Gastrocnemius medialis (tissue), 4 donors: Measurements from ENCODE around the gene CACNB4. TPM values are rescaled to one million over a fixed set of nuclear protein-coding genes. Genes with fewer than 3 reads are reported as not detected.

Experiments
- ATAC-seq, 2 donors: fragments of 150-250 bp; one replicate each; pipeline ENCODE4 v1.9.1; 2016
- DNase-seq, 2 donors: peaks; one replicate each; pipeline ENCODE4 v3.0.0-alpha.2; 2019
- H3K27ac ChIP-seq, 4 donors: fragments of 200-600 bp; sonication (generic); 1 replicate in 1 of 4; 2 replicates in 3 of 4; pipeline ENCODE4 v1.5.1; 2016 to 2018; ENCODE audit warnings: mild to moderate bottlenecking in 2 of 4, moderate library complexity in 1 of 4
- H3K27me3 ChIP-seq, 3 donors: fragments of 200-600 bp; sonication (generic) in 2 of 3; 1 replicate in 1 of 3; 2 replicates in 2 of 3; pipeline versions ENCODE4 v1.5.1 to v1.6.0; 2016 to 2019; ENCODE audit warnings: mild to moderate bottlenecking in 1 of 3, moderate library complexity in 1 of 3
- H3K36me3 ChIP-seq, 2 donors: fragments of 200-600 bp; sonication (generic) in 1 of 2; one replicate each; pipeline ENCODE4 v1.5.1; 2017 to 2018
- H3K4me1 ChIP-seq, 2 donors: fragments of 200-600 bp; sonication (generic) in 1 of 2; one replicate each; pipeline ENCODE4 v1.5.1; 2016 to 2017; ENCODE audit warnings: mild to moderate bottlenecking in 2 of 2
- H3K4me3 ChIP-seq, 4 donors: fragments of 200-600 bp; sonication (generic) in 3 of 4; 1 replicate in 1 of 4; 2 replicates in 3 of 4; pipeline ENCODE4 v1.5.1; 2016 to 2019; ENCODE audit warnings: mild to moderate bottlenecking in 2 of 4
- H3K9me3 ChIP-seq, 3 donors: fragments of 200-600 bp; sonication (generic) in 2 of 3; 1 replicate in 1 of 3; 2 replicates in 2 of 3; pipeline ENCODE4 v1.5.1; 2016 to 2019
- CTCF ChIP-seq, 5 experiments: fragments of 450-650 bp in 3 of 5; fragments of 200-600 bp in 2 of 5; sonication (generic) in 2 of 5; IDR thresholded peaks in 4 of 5; conservative IDR thresholded peaks in 1 of 5; 1 replicate in 4 of 5; 2 replicates in 1 of 5; pipeline ENCODE4 v1.5.1; 2016 to 2019; ENCODE audit warnings: antibody characterized with exemption in 5 of 5, mild to moderate bottlenecking in 3 of 5, moderate library complexity in 3 of 5
- POLR2A ChIP-seq, 2 donors: fragments of 450-650 bp; IDR thresholded peaks; one replicate each; pipeline ENCODE4 v1.6.1; 2017; ENCODE audit warnings: antibody characterized with exemption in 2 of 2, mild to moderate bottlenecking in 2 of 2, moderate library complexity in 2 of 2
- in situ Hi-C, 4 donors: fragments of 200-750 bp; cut with MboI; loops; one replicate each; pipeline versions ENCODE4 v1.15.0 to v1.8.0; 2017; ENCODE audit warnings: low sequenced_read_pairs in 4 of 4
- intact Hi-C: fragments of 100-400 bp; cut with DNase I; formaldehyde crosslinking; loops from one replicate; pipeline ENCODE4 v1.15.1; 2023; ENCODE audit warnings: low total_unique reads
- total RNA-seq, 4 donors: library from RNA; depleted of rRNA; stranded (reverse); fragments of >200 nt; gene quantifications; one replicate each; pipeline versions ENCODE4 v1.1.0 to v1.2.3, GENCODE V29; 2016

The CACNB4 gene
- total RNA-seq, 4 donors from 2014 or later = 0.04 to 0.56 (median 0.36) TPM

GRCh38 chr2:151936626-151937025, 162.2 kb downstream of the CACNB4 start:
- H3K4me3 ChIP-seq = no peak overlapping the region
- H3K36me3 ChIP-seq = no peaks in the 10 kb centered on the region
- intact Hi-C loops (no loop called here), in situ Hi-C loops (no loop called here)
- H3K4me1 ChIP-seq = peaks cover 12 to 13% of the 10 kb centered on the region in 2 donors
- TF ChIP-seq CTCF (IDR thresholded peaks at IDR 0.05 in 4 of 5, conservative IDR thresholded peaks at IDR 0.05 in 1 of 5) (no peak), POLR2A (IDR thresholded peaks at IDR 0.05) (no peak)
- no peaks in the 10 kb centered on the region for H3K9me3 ChIP-seq
- DNase-seq (no peak), ATAC-seq (no peak)
- H3K27me3 ChIP-seq = no peaks in the 10 kb centered on the region
- no peak overlapping the region for H3K27ac ChIP-seq

DNA sequence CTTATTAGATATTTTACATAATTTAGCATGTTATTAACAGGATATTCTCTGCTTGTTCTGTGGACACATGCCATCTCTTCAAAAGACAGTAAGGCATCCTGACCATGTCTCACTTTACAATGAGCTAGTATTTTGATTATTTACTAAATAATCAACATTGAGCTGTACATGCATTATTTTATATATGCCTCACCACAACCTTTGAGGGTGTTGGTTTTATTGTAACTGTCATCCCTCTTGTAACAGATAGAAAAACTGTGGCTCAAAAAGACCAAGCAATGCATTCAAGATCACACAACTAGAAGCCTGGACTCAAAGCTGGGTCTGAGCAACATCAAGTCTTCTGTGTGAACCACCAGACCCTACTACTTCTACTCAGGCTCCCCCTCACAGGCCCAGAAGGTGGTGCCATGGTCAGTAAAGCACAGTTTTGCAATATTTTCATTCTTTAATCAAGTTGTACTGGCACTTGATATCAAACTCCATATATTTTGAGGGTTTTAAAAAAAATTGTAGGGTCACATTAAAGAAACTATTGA, 165.5 kb downstream of the CACNB4 start:
- in situ Hi-C loops = no loop called here
- Histone ChIP-seq H3K27ac (no peak overlapping the region), H3K4me3 (no peak overlapping the region), H3K36me3 (no peaks in the 10 kb centered on the region), H3K9me3 (no peaks in the 10 kb centered on the region), H3K4me1 (peaks cover 17 to 21% of the 10 kb centered on the region in 2 donors), H3K27me3 (no peaks in the 10 kb centered on the region)
- DNase-seq = no peak
- intact Hi-C loops = no loop called here
- TF ChIP-seq CTCF (IDR thresholded peaks at IDR 0.05 in 4 of 5, conservative IDR thresholded peaks at IDR 0.05 in 1 of 5) (no peak), POLR2A (IDR thresholded peaks at IDR 0.05) (no peak)
- no peak for ATAC-seq

GRCh38 chr2:151931756-151932155, 167.1 kb downstream of the CACNB4 start:
- intact Hi-C loops = no loop called here
- H3K9me3 ChIP-seq = no peaks in the 10 kb centered on the region
- H3K27ac ChIP-seq = no peak overlapping the region
- DNase-seq (no peak), ATAC-seq (no peak)
- no peak overlapping the region for H3K4me3 ChIP-seq
- peaks cover 15 to 17% of the 10 kb centered on the region in 2 donors for H3K4me1 ChIP-seq
- no peak for TF ChIP-seq POLR2A (IDR thresholded peaks at IDR 0.05)
- TF ChIP-seq CTCF (IDR thresholded peaks at IDR 0.05 in 4 of 5, conservative IDR thresholded peaks at IDR 0.05 in 1 of 5) = no peak
- no peaks in the 10 kb centered on the region for H3K36me3 ChIP-seq
- in situ Hi-C loops = no loop called here
- H3K27me3 ChIP-seq = no peaks in the 10 kb centered on the region

DNA sequence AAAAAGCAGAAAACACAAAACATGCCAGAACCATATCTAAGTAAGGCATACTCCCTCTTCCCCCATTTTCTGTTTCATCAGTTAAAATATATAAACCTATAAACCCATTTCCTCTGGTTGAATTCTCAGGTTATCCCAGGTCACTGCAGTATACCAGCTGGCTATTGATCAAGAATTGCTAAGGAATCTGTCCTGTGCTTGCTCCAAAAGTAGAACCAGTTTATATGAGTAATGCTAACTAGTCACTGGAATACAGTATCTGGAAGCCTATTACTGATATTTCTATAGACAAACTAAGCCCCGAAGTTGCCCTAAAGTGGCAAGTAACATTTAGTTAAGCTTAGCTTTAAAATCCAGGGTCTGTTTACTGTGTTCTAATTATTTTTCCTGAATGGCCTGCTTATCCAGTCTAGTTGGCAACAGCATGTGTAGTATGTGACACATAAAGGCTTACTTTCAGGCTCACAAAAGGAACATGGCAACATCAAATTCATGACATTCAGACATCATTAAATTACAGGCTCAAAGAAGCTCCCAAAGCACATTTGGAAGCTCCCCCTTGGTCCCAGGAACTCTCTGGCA, 167.7 kb downstream of the CACNB4 start:
- Histone ChIP-seq H3K4me1 (peaks cover 10 to 12% of the 10 kb centered on the region in 2 donors), H3K9me3 (no peaks in the 10 kb centered on the region), H3K4me3 (no peak overlapping the region), H3K27me3 (no peaks in the 10 kb centered on the region), H3K27ac (no peak overlapping the region), H3K36me3 (no peaks in the 10 kb centered on the region)
- in situ Hi-C loops (no loop called here), intact Hi-C loops (no loop called here)
- DNase-seq = no peak
- TF ChIP-seq CTCF (IDR thresholded peaks at IDR 0.05 in 4 of 5, conservative IDR thresholded peaks at IDR 0.05 in 1 of 5) (no peak), POLR2A (IDR thresholded peaks at IDR 0.05) (no peak)
- no peak for ATAC-seq

DNA sequence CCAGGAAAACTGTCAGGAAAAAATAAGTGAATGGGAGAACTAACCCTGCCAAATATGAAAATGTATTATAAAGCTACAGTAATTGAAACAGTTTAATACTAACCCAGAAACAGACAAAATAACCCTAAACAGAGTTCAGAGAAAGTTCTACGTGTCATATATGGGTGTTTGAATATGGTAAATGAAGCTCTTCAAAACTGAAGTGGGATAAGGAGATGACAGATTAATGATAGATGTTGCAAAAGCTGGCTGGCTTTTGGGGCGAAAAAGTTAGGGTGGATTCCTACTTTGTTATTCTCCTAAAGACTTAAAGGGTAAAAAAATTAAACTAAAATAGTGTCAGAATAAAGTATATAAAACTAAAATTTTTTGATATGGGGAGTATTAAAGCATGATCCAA, 168.8 kb downstream of the CACNB4 start:
- ATAC-seq (no peak), DNase-seq (no peak)
- in situ Hi-C loops (no loop called here), intact Hi-C loops (no loop called here)
- TF ChIP-seq CTCF (IDR thresholded peaks at IDR 0.05 in 4 of 5, conservative IDR thresholded peaks at IDR 0.05 in 1 of 5) = no peak
- TF ChIP-seq POLR2A (IDR thresholded peaks at IDR 0.05) = no peak
- H3K4me1 ChIP-seq = peaks cover 8 to 10% of the 10 kb centered on the region in 2 donors
- H3K27me3 ChIP-seq = no peaks in the 10 kb centered on the region
- no peak overlapping the region for H3K4me3 ChIP-seq
- H3K27ac ChIP-seq = no peak overlapping the region
- no peaks in the 10 kb centered on the region for H3K36me3 ChIP-seq
- no peaks in the 10 kb centered on the region for H3K9me3 ChIP-seq
